Fibroblast of peridontal ligament (primary cell): Measurements from ENCODE around the gene STK17B.

ENCODE experiments used
- DNase-seq: peaks from one replicate; pipeline ENCODE4 v3.0.0-alpha.2; 2010; ENCODE audit errors: extremely low read depth

STK17B gene

GRCh38 chr2:196171248-196171871 is at the start of gene STK17B:
Gene STK17B, minus strand, starts transcription at chr2:196171578. Its CDS starts 8,195 bp downstream, at chr2:196163383.
- peak; percentile 91 for DNase-seq

DNA sequence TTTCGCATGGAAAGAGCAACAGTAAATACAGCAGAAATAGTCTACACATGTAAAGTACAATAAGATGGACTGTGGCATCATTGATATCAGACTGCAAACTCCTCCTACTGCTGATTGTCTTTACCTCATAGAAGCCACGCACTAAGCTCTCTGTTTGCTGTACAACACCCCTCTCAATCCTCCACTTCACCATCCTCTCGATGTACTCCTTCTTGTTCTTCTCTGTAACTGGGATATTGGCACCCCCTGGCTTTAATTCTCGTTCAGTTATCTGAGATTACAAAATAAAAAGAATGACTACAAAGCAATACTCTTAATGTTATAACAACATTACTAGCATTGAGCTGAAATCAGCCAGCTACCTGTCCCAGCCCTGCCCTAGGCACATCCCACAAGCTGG is 49.3 kb upstream of the STK17B start:
- DNase-seq = no peak

DNA sequence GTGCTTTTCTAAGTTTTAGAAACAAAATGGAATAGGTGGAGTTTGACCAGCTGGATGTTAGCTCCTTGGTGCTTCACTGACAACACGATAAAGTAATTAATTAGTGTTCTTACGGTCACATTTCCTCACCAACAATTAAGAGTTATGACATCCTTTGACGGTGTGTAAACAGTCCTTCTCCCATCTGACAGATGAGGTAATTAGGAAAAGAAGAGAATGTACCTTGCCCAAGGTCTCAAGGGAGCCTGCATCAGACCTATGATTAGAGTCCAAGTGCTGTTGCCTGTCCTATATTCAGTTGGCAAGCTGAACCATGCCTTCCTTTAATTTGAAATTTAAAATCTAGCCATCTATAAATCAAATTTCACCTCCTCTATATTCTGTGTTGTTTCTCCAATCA is 48.3 kb upstream of the STK17B start:
- no peak for DNase-seq

- DNase-seq = no peak
Measured at GRCh38 chr2:196218106-196218505, 46.7 kb upstream of the STK17B start.

- no peak for DNase-seq
Measured at GRCh38 chr2:196217116-196217515, 45.7 kb upstream of the STK17B start.

DNA sequence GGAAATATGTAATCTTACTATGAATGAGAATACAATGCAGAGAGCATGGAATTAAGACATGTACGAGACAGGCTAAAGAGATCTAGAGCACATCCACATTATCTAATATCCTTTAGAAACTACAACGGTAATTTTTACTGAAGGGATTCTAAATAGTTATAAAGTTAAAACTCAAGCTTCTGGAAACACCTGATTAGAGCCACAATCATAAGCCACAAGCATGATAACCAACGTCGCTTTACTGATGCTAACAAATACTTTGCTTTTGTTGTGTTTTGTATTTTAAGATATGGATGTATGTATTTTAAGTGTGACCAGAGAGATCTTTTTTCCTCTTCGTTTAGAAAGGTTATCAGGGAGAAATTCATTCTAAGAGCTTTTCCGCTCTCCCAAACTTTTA is 44.0 kb upstream of the STK17B start:
- no peak for DNase-seq

- DNase-seq = no peak
Measured at GRCh38 chr2:196214156-196214555, 42.8 kb upstream of the STK17B start.

DNA sequence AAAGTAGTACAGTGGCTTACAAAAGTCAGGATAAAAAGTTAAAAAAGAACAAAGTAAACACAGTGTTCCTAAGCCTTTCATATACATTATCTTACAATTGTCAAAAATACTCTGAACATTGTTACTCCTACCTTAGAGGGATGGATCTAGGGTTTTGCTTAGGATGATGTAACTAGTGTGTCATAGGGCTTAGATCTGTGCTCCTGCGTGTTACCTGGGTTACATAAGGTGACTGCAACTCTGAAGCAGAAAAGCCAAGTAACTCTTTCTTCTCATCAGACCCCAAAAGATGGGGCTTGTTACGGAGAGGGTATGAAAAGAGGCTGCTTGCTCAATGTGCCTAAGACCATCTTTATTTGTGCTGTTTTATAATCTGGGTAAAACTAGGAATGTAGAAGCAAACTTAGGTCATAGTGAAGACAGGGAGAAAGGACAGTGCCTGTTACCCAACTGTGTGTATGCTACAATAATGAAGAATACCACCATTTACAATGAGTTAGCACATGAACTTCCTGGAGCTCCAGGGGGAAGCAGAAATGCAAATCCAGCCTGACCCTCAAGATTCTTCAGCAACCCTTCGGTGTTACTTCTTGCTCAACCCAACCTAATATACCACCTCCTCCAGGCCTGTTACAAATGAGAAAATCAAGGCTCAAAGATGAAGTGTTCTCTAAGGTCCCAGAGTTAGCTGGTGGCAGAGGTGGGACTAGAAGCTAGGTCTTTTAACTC is 42.0 kb upstream of the STK17B start:
- no peak for DNase-seq

- DNase-seq = no peak
Measured at GRCh38 chr2:196208915-196209314, 37.5 kb upstream of the STK17B start.

GRCh38 chr2:196206804-196207203 is 35.4 kb upstream of the STK17B start:
- no peak for DNase-seq

DNA sequence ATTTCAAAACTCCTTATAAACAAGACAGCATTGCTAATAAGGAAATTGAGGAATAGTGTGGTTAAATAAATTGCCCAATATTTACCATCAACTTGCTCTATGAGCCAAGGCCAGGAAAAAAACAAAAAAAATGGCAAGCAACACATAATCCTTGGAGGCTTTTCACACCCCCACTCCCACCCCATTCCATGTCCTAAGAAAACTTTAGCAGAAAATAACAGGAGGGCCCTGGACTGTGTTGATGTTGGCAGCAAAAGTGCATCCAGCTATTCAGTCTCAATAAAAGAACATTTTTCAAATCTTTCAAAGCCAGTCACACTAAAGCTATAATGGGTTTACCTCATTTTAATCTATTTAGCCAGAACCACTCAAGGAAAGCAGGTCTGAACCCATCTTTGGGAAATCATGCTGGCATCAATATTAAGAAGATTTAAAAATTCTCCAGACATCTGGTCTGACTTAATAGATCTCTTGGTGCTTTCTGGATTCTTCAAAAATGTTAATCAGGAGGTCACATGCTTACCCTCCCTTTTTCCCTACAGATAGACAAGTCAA is 34.6 kb upstream of the STK17B start:
- DNase-seq = peak; percentile 68

DNA sequence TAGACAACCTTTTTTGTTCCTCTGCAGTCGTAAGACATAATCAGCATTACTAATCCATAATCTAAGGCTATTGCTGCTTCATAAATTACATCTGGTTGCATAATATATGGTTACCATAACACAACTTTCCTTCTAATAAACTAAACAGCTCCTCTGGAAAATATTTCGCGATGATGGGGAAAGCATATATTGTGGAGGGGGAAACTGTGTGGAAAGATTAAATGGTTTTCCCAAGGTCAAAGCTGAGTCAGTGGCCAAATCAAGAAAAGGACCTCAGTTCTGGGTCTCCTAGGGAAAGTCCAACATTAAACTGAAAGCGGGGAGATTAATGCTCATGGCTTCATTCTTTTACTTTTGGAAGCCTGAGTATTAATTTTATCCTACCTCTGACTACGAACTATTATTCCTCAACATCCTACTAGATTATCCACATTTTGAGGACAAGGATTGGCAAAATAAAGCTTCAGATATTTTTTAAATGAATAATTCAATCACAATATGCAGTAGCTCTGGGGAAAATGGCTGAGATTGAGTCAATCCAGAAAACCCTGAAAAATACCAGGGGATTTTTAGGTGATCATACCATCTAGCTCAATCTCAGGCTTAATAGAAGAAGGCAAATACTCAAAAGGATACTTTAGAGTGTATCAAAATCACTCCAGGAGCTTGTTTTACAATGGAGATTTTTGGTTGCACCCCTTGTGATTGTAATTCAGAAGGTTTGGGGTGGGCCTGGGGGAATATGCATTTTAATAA is 33.8 kb upstream of the STK17B start:
- DNase-seq = peak; percentile 32

DNA sequence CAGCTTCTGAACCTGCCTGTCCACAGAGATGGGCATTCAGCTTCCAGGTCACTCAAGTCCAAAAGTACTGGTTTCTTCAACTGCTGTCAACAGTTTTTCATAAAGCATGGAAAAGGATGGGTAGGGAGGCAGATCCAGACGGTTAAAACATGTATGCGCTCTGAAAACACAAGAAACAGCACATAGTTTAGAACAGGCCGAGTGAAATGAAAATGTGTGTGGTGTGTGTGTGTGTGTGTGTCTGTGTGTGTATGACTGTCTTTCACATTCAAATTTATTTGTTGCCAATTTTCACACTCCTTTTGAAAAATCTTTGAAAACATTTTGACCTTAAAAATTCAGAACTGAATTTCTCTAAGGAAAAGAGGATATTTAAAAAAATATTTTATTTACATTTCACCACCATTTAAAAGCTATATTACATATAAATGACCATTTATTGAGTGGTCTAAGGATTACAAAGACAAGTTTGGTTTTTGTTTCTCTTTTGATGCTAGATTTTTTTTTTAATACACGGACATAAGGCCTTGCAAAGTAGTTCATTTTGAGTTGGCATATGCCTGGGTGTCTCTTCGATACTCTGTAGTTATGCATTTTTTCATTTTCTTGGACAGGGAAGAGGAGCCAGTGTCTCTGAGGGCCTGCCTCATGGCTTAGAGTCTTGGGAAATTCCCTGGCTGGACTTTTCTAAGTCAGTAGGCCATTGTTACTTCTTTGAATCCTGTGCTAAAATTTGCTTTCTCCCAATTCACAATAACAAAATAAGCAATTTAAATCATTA is 30.0 kb upstream of the STK17B start:
- DNase-seq = peak; percentile 41

DNA sequence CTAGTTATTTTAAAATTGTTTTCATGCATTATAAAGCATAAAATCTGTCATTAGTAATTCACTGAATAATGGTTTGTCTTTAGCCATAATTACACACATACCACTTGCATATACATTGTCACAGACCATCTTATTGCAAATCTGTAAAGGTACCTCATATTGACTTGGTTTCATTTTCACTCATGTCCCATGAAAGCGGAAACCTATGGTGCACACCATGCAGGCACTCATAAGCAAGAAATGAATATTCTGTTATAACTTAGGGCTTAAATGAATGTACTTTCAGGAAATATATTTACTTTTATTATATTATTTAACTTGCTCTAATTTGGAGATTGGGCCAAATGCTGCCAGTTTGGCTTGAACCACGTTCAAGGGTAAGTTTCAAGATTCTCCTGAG is 29.2 kb upstream of the STK17B start:
- DNase-seq = no peak

DNA sequence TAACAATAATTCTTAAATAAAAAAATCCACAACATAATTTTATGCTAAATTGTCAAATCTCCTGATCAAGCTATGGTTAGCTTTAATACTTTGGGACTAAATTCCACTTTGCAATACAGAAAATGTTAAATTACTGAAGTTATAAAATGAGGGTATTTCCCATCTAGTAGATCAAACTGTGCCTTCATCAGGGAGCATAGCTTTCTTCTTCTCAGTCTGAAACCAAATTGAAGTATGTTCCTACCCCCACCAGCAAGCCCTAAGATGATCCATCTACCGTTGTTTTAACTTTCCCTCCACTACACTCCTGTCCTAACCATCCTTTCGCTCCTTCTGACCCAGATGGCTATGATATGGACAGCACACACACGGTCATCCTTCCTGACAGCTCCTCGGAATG is 24.4 kb upstream of the STK17B start:
- DNase-seq = no peak

- DNase-seq = no peak
Measured at GRCh38 chr2:196195302-196195701, 23.9 kb upstream of the STK17B start.

DNA sequence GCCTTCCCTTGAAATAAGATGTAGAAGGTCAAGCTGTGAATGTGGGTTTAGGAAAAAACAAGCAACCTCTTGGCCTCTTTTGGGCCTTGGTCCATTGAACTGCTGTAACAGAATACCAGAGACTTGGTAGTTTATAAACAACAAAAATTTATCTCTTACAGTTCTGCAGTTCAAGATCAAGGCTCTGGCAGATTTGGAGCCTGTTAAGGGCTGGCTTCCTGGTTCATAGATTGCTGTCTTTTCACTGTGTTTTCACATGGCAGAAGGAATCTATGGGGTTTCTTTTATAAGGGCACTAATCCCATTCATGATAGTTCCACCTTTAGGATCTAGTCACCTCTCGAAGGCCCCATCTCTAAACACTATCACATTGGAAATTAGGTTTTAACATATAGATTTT is 20.2 kb upstream of the STK17B start:
- peak; percentile 29 for DNase-seq

- DNase-seq = no peak
Measured at GRCh38 chr2:196187898-196188458, 16.6 kb upstream of the STK17B start.

- DNase-seq = peak; percentile 61
Measured at GRCh38 chr2:196187175-196187700, 15.9 kb upstream of the STK17B start.

GRCh38 chr2:196186266-196186980 is 15.0 kb upstream of the STK17B start:
- no peak for DNase-seq

- no peak for DNase-seq
Measured at GRCh38 chr2:196184921-196185320, 13.5 kb upstream of the STK17B start.
